Mesendoderm (in vitro differentiated cells): ENCODE results near the gene OR2AT4.
A peak's percentile ranks its signal among the peaks of the same experiment; 100 is the strongest.
"Not testable (repeated sequence)": the region's sequence is repeated elsewhere in the genome, so short reads cannot be mapped to it uniquely, and the experiment has no call there.

Experiments
- DNase-seq: peaks from one replicate; pipeline ENCODE4 v3.0.0; 2013
- H2AK5ac ChIP-seq: 2 replicates; pipeline ENCODE4 v1.6.1; 2013; ENCODE audit warnings: low read length, inconsistent platforms
- H2BK120ac ChIP-seq: 2 replicates; pipeline ENCODE4 v1.6.1; 2013; ENCODE audit warnings: low read depth, mild to moderate bottlenecking, low read length, moderate library complexity, mixed read lengths
- H2BK15ac ChIP-seq: replicated peaks from 2 replicates; pipeline ENCODE4 v1.6.1; 2013; ENCODE audit warnings: low read depth, mild to moderate bottlenecking, moderate library complexity
- H2BK5ac ChIP-seq: 2 replicates; pipeline ENCODE4 v1.6.1; 2013; ENCODE audit warnings: low read length, inconsistent platforms
- H3K18ac ChIP-seq: 2 replicates; pipeline ENCODE4 v1.6.1; 2013; ENCODE audit warnings: mild to moderate bottlenecking, low read length, mixed read lengths
- H3K23ac ChIP-seq: one replicate; pipeline ENCODE4 v1.6.1; 2013; ENCODE audit warnings: low read length
- H3K27ac ChIP-seq: 2 replicates; pipeline ENCODE4 v1.5.1; 2013; ENCODE audit warnings: low read depth, mild to moderate bottlenecking, inconsistent platforms, low read length, moderate library complexity
- H3K27me3 ChIP-seq: 2 replicates; pipeline ENCODE4 v1.6.1; 2013; ENCODE audit warnings: low read length, control low read depth, mild to moderate bottlenecking, inconsistent platforms; ENCODE audit not compliant: insufficient read depth, poor library complexity
- H3K36me3 ChIP-seq: 2 replicates; pipeline ENCODE4 v1.6.1; 2013; ENCODE audit warnings: low read length, inconsistent platforms; ENCODE audit not compliant: control insufficient read depth, insufficient read depth
- H3K4ac ChIP-seq: one replicate; pipeline ENCODE4 v1.6.1; 2013; ENCODE audit warnings: low read depth, mild to moderate bottlenecking, low read length, moderate library complexity
- H3K4me1 ChIP-seq: 2 replicates; pipeline ENCODE4 v1.6.1; 2013; ENCODE audit warnings: low read depth, low read length, inconsistent platforms; ENCODE audit not compliant: control insufficient read depth
- H3K4me2 ChIP-seq: 2 replicates; pipeline ENCODE4 v1.6.1; 2013; ENCODE audit warnings: low read length
- H3K4me3 ChIP-seq: 2 replicates; pipeline ENCODE4 v1.5.1; 2013; ENCODE audit warnings: mild to moderate bottlenecking, low read length
- H3K56ac ChIP-seq: one replicate; pipeline ENCODE4 v1.6.1; 2013; ENCODE audit warnings: low read length
- H3K79me1 ChIP-seq: 2 replicates; pipeline ENCODE4 v1.6.1; 2013; ENCODE audit warnings: low read length, inconsistent platforms
- H3K79me2 ChIP-seq: 2 replicates; pipeline ENCODE4 v1.6.1; 2013; ENCODE audit warnings: mild to moderate bottlenecking, low read length; ENCODE audit not compliant: control insufficient read depth, insufficient read depth
- H3K9ac ChIP-seq: 2 replicates; pipeline ENCODE4 v1.6.1; 2013; ENCODE audit warnings: low read length, inconsistent platforms
- H4K5ac ChIP-seq: one replicate; pipeline ENCODE4 v1.6.1; 2013; ENCODE audit warnings: low read length
- H4K8ac ChIP-seq: one replicate; pipeline ENCODE4 v1.6.1; 2013; ENCODE audit warnings: low read depth, mild to moderate bottlenecking, control low read depth, low read length, moderate library complexity
- WGBS: extraction: QIAGEN DNeasy Blood & Tissue Kit; methylation state at CpG from one replicate; pipeline ENCODE4 v1.1.7; 2013; ENCODE audit warnings: low lambda C conversion rate, missing lambda C conversion rate; ENCODE audit not compliant: insufficient coverage; ENCODE audit errors: extremely low coverage; 5-methylcytosine and 5-hydroxymethylcytosine counted together

Gene OR2AT4

DNA sequence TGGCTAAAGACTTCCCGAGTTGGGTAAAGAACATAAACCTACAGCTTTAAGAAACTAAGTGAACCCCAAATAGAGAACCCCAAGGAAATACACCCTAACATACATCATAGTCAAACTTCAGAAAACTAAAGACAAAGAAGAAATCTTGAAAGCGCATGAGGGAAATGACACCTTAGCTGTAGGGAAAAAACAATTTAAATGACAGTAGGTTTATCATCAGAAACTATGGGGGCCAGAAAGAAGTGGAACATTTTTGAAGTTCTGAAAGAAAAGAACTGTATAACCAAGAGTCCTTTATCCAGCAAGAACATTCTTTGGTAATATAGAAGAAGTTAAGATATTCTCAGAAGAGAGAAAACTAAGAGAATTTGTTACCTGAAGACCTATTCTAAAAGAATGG lies 15.5 kb upstream of the OR2AT4 start:
- H3K4me2 ChIP-seq, result no peak overlapping the region
- H3K4me3 ChIP-seq, result no peak overlapping the region
- no peak overlapping the region for H4K8ac ChIP-seq
- no peak overlapping the region for H3K23ac ChIP-seq
- no CpG with 5 or more reads among the region's 2 CpGs for WGBS
- H3K56ac ChIP-seq, result no peak overlapping the region
- H3K27me3 ChIP-seq, result no peaks in the 10 kb centered on the region
- H3K4me1 ChIP-seq, result no peaks in the 10 kb centered on the region
- no peak for DNase-seq
- H3K36me3 ChIP-seq, result no peaks in the 10 kb centered on the region
- no peak overlapping the region for H3K27ac ChIP-seq
- no peak overlapping the region for H2BK15ac ChIP-seq
- H3K79me1 ChIP-seq, result no peaks in the 10 kb centered on the region
- H2BK5ac ChIP-seq, result no peak overlapping the region
- no peak overlapping the region for H3K9ac ChIP-seq
- H3K18ac ChIP-seq, result no peak overlapping the region
- no peak overlapping the region for H2AK5ac ChIP-seq
- no peak overlapping the region for H3K4ac ChIP-seq
- H2BK120ac ChIP-seq, result no peak overlapping the region
- no peaks in the 10 kb centered on the region for H3K79me2 ChIP-seq
- no peak overlapping the region for H4K5ac ChIP-seq

DNA sequence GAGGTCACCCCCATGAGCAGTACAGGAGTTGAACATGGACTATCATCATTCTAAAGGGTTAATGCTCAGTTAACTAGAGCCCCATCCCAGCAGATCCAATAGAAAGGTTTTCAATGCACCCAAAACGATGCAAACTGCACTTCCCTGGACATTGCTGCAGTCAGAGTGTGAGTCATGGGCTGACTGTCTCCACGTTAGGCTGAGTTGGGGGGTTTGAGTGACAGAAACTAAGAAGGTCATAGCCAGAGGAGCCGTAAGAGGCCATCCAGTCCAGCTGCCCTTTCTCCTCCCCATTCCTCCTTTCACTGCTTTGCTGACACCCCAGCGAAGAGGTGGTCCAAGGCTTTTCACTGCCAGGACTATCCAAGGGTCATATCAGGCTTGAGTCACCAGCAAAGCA lies 10.5 kb upstream of the OR2AT4 start:
- H3K18ac ChIP-seq, result no peak overlapping the region
- no peak overlapping the region for H3K9ac ChIP-seq
- no peak overlapping the region for H3K56ac ChIP-seq
- H3K4me3 ChIP-seq, result no peak overlapping the region
- H2BK5ac ChIP-seq, result no peak overlapping the region
- WGBS, result no CpG with 5 or more reads among the region's 4 CpGs
- H2BK120ac ChIP-seq, result no peak overlapping the region
- H3K4ac ChIP-seq, result no peak overlapping the region
- no peak overlapping the region for H4K8ac ChIP-seq
- H3K27ac ChIP-seq, result no peak overlapping the region
- no peaks in the 10 kb centered on the region for H3K79me2 ChIP-seq
- no peak overlapping the region for H4K5ac ChIP-seq
- H2BK15ac ChIP-seq, result no peak overlapping the region
- no peak overlapping the region for H2AK5ac ChIP-seq
- no peaks in the 10 kb centered on the region for H3K79me1 ChIP-seq
- DNase-seq, result no peak
- no peak overlapping the region for H3K23ac ChIP-seq
- no peaks in the 10 kb centered on the region for H3K36me3 ChIP-seq
- H3K27me3 ChIP-seq, result no peaks in the 10 kb centered on the region
- no peak overlapping the region for H3K4me2 ChIP-seq
- H3K4me1 ChIP-seq, result no peaks in the 10 kb centered on the region

DNA sequence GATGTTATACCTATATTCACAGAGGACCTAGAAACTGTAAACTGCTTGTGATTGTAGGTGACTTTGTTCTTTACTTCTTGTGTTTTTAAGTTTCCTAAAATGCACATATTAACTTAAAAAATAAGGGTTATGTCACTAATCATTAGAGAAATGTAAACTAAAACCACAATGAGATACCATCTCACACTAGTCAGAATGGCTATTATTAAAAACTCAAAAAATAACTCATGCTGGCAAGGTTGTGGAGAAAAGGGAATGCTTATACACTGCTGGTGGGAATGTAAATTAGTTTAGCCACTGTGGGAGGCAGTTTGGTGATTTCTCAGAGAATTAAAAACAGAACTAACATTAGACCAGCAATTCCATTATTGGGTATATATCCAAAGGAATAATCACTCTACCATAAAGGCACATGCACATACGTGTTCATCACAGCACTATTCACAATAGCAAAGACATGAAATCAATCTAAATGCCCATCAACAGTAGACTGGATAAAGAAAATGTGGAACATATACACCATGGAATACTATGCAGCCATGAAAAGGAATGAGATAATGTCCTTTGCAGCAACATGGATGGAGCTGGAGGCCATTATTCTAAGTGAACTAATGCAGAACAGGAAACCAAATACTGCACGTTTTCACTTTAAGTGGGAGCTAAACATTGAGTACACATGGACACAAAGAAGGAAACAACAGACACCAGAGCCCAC lies 9.4 kb upstream of the OR2AT4 start:
- not testable (repeated sequence) for H3K79me2 ChIP-seq, H3K36me3 ChIP-seq, H3K23ac ChIP-seq, H3K4ac ChIP-seq, H3K27me3 ChIP-seq, H4K5ac ChIP-seq, H3K4me2 ChIP-seq, H2AK5ac ChIP-seq, H3K4me1 ChIP-seq, H2BK15ac ChIP-seq, DNase-seq, H4K8ac ChIP-seq, H2BK5ac ChIP-seq, H2BK120ac ChIP-seq, H3K9ac ChIP-seq, H3K4me3 ChIP-seq, H3K27ac ChIP-seq, H3K79me1 ChIP-seq, H3K18ac ChIP-seq, H3K56ac ChIP-seq
- WGBS, result no CpG with 5 or more reads among the region's 2 CpGs

DNA sequence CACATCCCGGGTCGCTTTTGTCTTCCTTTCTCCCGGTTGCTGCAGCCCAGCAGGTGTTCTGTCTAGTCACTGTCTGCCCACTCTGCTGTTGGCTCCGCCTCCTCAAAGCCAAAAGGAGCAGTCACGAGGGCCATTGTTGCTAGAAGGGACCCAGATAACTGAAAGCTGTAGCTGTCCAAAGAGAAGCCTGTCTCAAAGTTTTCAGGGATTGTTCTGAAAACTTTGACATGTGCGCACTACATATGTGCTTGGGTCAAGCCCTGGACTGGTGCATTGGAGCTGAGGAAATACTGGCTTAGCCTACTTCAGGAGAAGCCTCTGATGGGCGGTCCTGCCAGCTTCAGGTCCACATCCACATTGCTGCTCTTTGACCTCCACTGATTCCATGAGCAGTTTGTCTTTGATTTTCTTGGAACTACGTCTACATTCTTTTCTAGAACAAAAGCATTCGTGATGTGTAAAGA lies 8.8 kb upstream of the OR2AT4 start:
- Histone ChIP-seq H4K5ac (no peak overlapping the region), H3K4me3 (no peak overlapping the region), H3K18ac (no peak overlapping the region), H3K36me3 (no peaks in the 10 kb centered on the region), H2BK5ac (no peak overlapping the region), H3K27ac (no peak overlapping the region), H3K27me3 (no peaks in the 10 kb centered on the region), H3K4me1 (no peaks in the 10 kb centered on the region), H3K23ac (no peak overlapping the region), H3K79me2 (no peaks in the 10 kb centered on the region), H4K8ac (no peak overlapping the region), H3K4ac (no peak overlapping the region), H3K4me2 (no peak overlapping the region), H3K9ac (no peak overlapping the region), H2BK15ac (no peak overlapping the region), H3K79me1 (no peaks in the 10 kb centered on the region), H2AK5ac (no peak overlapping the region), H2BK120ac (no peak overlapping the region), H3K56ac (no peak overlapping the region)
- DNase-seq, result peak; percentile 89
- WGBS, result no CpG with 5 or more reads among the region's 9 CpGs

DNA sequence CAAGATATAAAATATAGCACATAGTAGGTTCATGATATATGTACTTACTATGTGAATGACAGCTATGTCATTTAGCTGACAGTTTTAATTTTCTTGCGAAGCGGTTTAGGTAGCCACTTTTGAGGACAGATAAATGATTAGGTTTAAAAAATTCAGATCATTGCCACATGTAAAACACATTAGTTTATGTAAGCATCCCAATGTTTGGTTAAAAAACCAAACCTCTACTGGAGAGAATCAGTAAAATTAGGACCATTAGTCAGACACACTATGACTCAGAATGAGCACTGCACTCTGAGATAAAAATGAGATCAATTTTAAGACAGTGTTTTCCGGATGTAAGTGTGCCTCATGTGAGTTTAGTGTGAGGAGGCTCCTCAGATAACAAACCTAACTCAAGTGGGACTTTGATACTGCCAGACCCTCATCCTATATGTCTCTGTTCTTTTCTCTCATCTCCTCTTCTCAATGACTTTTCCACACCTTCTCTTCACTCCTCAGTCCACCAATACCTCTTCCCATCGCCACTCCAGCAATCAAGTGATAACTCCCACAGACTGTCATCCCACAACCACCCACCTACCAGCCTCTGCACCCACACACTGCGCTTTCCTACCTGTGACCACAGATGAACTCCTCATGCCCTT lies 6.8 kb upstream of the OR2AT4 start:
- no peak overlapping the region for H3K27ac ChIP-seq
- H2BK120ac ChIP-seq, result no peak overlapping the region
- H3K9ac ChIP-seq, result no peak overlapping the region
- H3K4ac ChIP-seq, result no peak overlapping the region
- H3K23ac ChIP-seq, result no peak overlapping the region
- no peaks in the 10 kb centered on the region for H3K27me3 ChIP-seq
- H3K36me3 ChIP-seq, result no peaks in the 10 kb centered on the region
- H2BK5ac ChIP-seq, result no peak overlapping the region
- H2AK5ac ChIP-seq, result no peak overlapping the region
- no peak overlapping the region for H3K18ac ChIP-seq
- no peak overlapping the region for H3K4me3 ChIP-seq
- no peak for DNase-seq
- H3K79me2 ChIP-seq, result no peaks in the 10 kb centered on the region
- H4K8ac ChIP-seq, result no peak overlapping the region
- H4K5ac ChIP-seq, result no peak overlapping the region
- no peaks in the 10 kb centered on the region for H3K79me1 ChIP-seq
- H3K4me2 ChIP-seq, result no peak overlapping the region
- no peak overlapping the region for H3K56ac ChIP-seq
- no CpG with 5 or more reads among the region's 5 CpGs for WGBS
- H3K4me1 ChIP-seq, result no peaks in the 10 kb centered on the region
- H2BK15ac ChIP-seq, result no peak overlapping the region
